C1 segment of cervical spinal cord (tissue), 14 donors: ENCODE results near the gene KNOP1.
"Not testable (repeated sequence)": the region's sequence is repeated elsewhere in the genome, so short reads cannot be mapped to it uniquely, and the experiment has no call there.

Experiments
- DNase-seq, 14 donors: peaks; one replicate each; lab custom pipeline; 2025; lab: John Stamatoyannopoulos, UW

KNOP1 gene

DNA sequence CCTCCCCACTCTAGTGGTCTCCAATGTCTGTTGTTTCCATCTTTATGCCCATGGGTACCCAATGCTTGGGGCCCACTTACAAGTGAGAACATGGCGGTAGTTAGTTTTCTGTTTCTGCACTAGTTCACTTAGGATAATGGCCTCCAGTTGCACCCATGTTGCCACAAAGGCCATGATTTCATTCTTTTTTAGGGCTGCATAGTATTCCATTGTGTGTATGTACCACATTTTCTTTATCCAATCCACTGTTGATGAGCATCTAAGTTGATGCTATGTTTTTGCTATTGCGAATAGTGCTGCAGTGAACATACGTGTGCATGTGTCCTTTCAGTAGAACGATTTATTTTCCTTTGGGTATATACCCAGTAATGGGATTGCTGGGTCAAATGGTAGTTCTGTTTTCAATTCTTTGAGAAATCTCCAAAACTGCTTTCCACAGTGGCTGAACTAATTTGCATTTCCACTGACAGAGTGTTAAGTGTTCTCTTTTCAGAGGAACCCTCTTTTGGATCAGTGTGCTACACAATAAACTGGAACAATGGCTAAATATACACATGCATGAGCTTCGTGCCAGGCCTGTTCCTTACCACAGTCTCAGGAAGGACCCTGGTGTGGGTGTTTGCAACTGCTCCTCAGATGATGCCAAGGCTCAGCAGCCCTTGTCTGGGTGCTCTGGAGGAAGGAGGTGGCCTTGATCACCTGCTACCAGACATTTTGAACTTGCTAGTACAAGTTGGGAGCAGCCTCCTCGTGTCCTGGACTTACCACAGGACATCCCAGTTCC is 34.4 kb downstream of the KNOP1 start:
- no peak for DNase-seq

DNA sequence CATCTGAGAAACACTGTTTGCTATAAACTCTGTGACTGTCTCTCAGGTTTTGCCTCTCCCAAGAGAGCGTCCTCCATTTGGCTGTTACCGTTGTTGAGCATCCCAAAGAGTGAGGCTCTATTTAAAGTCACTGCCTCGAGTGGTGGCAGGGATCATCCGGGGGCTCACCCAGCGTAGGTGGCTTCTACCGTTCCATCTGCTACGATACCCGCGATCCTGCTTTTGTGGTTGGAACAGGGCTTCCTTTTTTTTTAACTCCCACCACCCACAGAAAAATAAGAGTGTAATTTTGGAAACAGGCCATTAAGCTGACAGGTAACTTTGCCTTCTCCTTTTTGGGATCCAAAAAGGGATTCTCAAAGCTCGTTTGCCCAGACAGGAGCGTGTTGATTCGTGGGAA is 36.4 kb downstream of the KNOP1 start:
- DNase-seq: no peak

DNA sequence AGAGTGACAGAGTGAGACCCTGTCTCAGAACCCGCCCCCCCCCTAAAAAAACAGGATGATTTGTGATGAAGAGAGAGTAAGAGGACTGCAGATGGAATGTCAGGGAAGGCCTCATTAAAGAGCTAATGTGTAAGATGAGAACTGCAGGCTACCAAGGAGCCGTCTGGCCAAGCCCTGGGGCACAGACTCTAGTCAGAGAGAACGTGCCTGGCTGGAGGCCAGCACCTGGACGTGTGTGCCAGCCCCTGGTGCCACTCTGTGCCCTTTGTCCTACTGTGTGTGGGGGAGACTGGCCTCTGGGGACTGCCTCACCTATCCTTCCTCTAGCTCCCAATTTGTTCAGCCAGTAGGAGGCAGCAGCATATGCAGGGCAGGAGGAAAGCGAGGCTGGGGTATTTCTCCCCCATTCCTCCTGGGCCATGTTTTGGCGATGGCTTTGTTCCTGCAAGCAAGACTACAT is 37.1 kb downstream of the KNOP1 start:
- no peak for DNase-seq

DNA sequence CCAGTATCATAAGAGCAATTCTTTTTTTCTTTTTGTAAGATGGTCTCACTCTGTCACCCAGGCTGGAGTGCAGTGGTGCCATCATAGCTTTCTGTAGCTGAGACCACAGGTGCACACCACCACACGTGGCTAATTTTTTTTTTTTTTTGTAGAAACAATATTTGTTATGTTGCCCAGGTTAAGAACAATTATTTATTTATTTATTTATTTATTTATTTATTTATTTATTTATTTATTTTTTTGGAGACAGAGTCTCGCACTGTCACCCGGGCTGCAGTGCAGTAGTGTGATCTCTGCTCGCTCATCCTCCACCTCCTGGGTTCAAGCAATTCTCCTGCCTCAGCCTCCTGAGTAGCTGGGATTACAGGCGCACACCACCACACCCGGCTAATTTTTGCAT is 38.7 kb downstream of the KNOP1 start:
- DNase-seq: not testable (repeated sequence)

DNA sequence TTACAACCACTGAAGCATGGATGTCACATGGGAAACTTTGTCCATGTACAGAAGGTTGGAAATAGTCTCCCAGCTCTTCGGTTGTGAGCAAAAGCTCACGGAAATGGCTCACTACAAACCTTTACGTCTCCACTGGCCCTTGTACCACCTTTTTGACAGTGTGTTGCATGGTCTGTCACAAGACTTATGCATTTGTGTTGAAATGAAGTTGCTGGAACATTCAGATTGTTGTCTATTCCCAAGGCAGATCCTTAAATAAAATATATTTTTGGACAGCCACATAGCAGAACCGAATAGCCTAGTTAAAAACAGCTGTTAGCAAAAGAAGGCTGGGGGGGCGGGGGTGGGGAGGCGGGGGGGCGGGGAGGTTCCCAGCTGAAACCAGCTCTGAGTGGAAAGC is 39.2 kb downstream of the KNOP1 start:
- DNase-seq: no peak

DNA sequence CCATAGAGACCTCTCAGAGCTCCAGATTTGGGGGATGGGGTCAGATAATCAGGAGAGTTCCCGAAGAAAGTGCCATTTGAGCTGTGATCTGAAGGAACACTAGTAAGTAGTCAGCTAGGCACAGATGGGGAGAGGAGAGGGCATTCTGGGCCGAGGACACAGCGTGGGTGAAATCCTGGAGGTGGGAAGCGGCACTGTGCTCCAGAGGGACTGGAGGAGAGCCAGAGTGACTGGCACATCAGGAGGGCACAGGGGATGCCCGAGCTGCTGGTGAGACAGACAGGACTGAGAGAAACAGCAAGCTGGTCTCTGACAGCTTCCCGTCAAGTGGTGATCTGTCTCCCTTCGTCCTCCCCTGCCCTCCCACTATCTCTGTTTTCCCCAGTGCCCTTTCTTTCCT is 40.6 kb downstream of the KNOP1 start:
- DNase-seq: no peak

DNA sequence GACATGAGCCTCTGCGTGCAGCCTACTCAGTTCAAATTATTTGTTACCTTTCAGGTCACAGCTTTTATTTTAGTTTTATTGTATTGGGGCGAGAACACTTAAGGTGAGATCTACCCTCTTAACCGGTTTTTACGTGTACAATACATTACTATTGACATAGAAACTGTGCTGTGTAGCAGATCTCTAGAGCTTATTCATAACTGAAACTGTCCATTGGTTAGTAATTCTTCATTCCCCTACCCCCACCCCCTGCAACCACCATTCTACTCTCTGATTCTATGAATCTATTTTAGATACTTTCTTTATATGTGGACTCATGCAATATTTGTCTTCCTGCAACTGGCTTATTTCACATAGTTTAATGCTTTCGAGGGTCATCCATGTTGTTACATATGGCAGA is 43.5 kb downstream of the KNOP1 start:
- no peak for DNase-seq

DNA sequence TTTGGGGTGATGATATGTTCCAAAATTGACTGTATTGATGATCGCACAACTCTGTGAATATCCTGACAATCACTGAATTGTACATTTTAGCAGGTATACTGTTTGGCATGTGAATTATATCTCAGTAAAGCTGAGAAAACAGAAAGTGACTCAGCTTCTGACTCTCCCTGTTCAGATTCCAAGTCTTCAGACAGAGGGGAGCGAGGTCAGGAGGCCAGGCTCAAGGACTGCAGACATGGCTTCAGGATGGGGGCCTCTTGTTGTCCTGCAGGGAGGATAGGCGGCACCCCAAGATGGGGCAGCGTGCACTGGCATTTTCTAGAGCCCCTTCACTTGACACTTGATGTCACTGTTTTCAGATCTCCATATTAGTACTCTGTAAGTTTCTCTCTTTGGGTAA is 45.6 kb downstream of the KNOP1 start:
- DNase-seq: no peak

DNA sequence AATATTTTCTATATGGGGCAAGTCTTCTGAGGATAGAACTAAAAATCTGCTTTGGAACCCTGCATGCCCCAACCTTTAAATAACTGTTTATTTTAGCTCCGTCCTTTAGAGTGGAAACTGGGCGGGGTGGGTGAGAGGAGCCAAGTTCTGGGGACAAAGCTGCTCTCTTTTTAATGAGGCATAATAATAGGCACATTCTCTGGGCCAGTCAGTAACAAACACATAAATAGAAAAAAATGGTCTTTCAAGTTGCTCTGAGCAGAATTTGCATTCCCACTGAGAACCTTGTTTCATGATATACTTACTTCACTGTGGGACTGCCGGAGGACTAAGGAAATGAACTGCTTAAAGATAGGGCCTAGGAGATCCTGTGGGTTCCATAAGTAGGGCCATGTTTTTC is 51.5 kb downstream of the KNOP1 start:
- peak in 9 of 14 donors; percentile 7 to 41 (median 13) for DNase-seq

DNA sequence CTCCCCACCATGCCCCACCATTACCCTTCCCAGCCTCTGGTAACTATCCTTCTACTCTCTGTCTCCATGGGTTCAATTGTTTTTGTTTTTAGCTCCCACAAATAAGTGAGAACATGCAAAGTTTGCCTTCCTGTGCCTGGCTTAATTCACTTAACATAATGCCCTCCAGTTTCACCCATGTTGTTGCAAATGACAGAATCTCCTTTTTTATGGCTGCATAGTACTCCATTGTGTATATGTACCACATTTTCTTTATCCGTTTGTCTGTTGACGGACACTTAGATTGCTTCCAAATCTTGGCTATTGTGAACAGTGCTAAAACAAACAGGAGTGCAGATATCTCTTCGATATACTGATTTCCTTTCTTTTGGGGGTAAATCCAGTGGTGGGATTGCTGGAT is 52.7 kb downstream of the KNOP1 start:
- not testable (repeated sequence) for DNase-seq

DNA sequence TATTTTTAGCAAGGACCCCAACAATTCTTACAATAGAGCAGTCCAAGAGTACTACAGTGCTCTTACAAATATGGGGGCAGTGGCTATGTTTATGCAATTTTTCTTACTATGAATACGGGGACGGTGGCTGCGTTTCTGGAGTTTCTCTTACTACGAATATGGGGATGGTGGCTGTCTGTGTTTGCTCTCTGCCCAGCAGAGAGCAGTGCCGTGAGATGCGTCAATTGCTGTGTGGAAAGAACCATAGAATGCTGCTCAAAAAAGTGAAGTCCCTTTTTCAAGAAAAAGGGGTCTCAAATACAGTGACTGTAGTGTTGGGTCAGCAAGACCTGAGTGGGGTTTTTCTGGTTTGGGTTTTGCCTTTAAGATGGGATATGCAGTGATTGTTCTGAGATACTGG is 53.9 kb downstream of the KNOP1 start:
- DNase-seq: no peak

DNA sequence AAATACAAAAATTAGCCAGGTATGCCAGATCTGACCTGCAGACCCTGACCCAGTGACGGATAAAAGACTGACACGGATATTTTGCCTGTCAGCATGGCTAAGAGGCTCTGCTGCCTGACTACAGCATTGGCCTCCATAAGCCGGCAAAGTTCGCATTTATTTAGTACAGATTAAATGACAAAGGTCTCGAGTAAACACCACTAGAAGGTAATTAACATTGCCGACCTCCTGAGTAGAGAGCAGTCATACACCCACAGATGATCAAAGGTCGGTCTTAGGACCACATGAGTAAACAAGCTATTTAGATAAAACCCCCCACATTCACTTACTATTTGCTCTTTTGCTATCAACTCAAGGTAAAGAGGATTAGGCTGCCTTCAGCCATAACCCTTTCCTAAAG is 55.7 kb downstream of the KNOP1 start:
- DNase-seq: no peak

DNA sequence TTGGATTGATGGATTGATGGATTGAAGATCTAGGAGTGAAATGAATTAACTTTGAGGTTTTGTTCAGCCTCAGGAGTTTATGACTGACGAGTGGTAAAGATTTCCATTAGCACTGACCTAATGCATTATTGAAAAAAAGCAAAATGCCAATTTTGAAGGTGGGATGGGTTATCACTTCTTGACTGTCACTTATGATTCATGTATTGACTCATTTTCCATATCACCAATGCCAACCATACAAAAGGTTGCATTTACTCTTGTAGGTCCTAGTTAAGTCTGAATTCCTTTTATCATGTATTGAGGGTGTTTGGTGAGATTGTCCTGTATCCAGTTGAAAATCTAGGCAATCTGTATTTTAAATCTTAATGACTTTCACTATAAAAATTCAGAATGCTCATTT is 57.6 kb downstream of the KNOP1 start:
- DNase-seq: no peak

DNA sequence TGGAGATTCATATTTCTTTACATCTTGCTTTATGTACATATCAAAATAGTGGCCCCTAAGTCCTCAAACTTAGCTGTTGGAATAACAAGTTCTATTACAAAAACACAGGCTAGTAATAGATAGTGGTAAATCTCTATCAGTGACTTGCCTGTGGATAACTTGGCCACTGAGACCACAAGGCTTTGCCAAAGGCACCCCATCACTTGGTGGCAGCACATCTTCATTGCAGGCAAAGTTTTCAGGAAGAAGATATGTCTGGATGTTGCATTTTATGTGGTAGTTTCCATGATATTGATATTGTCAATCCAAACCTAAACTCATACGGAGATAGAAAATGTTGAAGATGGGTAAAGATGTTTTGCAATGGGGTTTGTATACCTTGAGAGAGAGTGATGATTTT is 58.5 kb downstream of the KNOP1 start:
- peak in 1 of 14 donors; percentile 1 for DNase-seq

DNA sequence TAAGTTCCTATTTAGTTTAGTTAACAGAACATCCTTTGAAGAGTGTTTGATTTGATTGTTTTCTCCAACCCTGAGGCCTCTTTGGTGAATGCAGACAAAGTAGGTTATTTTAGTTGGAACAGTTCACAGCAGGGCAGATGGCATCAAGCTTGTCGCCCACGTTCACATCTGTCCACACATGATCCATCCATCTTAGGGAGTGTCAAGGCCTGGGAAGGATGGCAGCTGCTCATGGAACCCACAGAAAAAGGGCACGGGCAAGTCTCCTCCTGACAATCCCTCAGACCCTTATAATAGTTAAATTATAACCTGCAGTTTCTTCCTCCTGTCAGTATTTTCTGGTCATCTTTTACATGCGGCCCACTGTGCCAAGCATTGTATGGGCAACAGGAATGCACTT is 60.2 kb downstream of the KNOP1 start:
- DNase-seq: no peak

DNA sequence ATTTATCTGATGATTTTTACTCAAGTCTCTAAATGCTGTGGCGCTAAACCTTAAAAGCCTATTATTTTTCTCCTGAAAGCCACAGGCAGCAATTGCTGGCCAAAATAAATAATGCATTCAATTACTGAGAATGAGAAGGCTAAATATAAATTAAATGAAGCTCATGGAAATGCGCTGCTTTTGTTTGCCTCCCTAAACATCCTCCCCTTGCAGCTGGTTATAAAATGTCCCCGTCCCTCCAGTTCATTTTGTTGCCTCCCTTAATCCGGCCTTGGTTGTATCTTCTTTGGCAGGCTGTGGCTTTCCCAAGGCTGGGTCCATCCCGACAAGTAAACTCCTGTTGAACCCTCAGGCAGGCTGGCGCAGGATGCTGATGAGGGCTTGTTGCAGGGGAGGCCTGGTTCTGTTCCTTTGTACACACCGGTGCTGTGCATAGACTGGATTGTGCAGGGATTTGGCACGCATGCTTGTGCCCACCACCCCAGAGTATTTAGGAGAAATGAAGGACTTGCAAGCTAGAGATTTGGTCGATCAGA is 62.7 kb downstream of the KNOP1 start:
- DNase-seq: peak in 1 of 14 donors; percentile 12

DNA sequence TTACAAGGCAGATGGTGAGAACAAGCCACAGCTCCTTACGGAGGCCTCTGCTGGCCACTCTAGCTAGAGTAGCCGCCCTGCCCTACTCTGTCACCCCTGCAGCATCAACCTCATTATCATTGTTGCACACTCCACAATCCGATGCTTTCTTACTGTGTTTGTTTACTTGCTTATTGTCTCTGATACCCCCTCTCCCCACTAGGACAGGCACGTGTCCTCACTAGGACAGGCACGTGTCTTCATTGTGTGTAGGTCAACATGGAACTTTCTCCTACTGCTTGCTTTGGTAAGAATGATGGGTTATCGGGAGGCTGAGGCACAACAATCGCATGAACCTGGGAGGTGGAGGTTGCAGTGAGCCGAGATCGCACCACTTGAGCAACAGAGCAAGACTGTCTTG is 63.9 kb downstream of the KNOP1 start:
- peak in 1 of 14 donors; percentile 3 for DNase-seq
